Measurements from ENCODE around the gene ECI1. TPM values are rescaled to one million over a fixed set of nuclear protein-coding genes. Genes with fewer than 3 reads are reported as not detected.

Gene ECI1
- total RNA-seq, 1 experiment from 2014 or later, result 71.7 TPM

DNA sequence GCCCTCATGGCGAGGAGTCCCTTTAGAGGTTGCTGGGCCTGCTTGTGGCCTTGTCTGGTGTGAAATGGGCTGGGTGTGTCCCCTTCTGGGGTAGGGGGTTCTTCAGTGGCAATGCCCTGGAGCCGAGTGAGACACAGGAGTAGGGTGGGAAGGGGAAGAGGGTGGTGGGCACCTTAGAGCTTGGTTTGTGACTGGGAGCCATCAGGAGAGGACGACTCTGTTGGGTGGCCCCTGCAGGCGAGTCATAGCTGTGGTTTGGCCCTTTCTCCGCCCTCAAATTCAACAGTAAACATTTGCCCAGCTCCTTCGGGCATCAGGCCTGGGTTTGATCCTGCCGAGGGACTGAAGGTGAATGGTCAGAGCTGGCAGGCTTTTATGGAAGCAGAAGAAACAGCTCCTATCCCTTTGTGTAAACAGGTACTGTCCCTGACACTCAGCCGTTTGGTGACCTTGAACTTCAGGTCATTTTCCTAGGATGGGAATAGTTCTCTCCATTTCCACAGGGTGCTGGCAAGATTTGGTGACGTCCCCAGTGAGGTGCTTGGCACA lies 25.1 kb downstream of the ECI1 start:
- Histone ChIP-seq H3K79me2 (ENCODE audit: low read length) (peaks cover 55% of the 10 kb centered on the region), H3K4me2 (ENCODE audit: low read length) (peak overlapping the region; percentile 68), H3K4me3 (ENCODE audit: low read length) (no peak overlapping the region), H3K9me2 (replicated peaks; ENCODE audit: low read length) (no peaks in the 10 kb centered on the region), H3K9ac (ENCODE audit: low read length) (no peak overlapping the region), H4K20me1 (ENCODE audit: low read length) (peaks cover 9% of the 10 kb centered on the region; the same call in 1 of the 2 replicates), H3K36me3 (ENCODE audit: low read depth, low read length) (no peaks in the 10 kb centered on the region; the same call in 1 of the 2 replicates), H2AFZ (ENCODE audit: low read length) (no peak overlapping the region), H3F3A (ENCODE audit: low read length, unreplicated experiment) (no peaks in the 10 kb centered on the region), H3K9me3 (ENCODE audit: low read length) (no peaks in the 10 kb centered on the region), H3K27me3 (ENCODE audit: low read length) (no peaks in the 10 kb centered on the region), H3K27ac (ENCODE audit: low read length) (no peak overlapping the region), H3K4me1 (ENCODE audit: insufficient read depth, low read length) (peaks cover 12% of the 10 kb centered on the region)
- ATAC-seq (peak; percentile 41), DNase-seq (peak; percentile 53)
- intact Hi-C loops (cut with micrococcal nuclease), result no loop called here
- TF ChIP-seq EZH2phosphoT487 (IDR thresholded peaks at IDR 0.05; ENCODE audit: borderline replicate concordance, low read length), result no peak
- TF ChIP-seq, protein P1, sequence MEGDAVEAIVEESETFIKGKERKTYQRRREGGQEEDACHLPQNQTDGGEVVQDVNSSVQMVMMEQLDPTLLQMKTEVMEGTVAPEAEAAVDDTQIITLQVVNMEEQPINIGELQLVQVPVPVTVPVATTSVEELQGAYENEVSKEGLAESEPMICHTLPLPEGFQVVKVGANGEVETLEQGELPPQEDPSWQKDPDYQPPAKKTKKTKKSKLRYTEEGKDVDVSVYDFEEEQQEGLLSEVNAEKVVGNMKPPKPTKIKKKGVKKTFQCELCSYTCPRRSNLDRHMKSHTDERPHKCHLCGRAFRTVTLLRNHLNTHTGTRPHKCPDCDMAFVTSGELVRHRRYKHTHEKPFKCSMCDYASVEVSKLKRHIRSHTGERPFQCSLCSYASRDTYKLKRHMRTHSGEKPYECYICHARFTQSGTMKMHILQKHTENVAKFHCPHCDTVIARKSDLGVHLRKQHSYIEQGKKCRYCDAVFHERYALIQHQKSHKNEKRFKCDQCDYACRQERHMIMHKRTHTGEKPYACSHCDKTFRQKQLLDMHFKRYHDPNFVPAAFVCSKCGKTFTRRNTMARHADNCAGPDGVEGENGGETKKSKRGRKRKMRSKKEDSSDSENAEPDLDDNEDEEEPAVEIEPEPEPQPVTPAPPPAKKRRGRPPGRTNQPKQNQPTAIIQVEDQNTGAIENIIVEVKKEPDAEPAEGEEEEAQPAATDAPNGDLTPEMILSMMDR (conservative IDR thresholded peaks at IDR 0.05; ENCODE audit: low read depth, low read length), result no peak
- no peak for TF ChIP-seq EZH2 (IDR thresholded peaks at IDR 0.05; ENCODE audit: low read length, unreplicated experiment)
- ChIA-PET POLR2A (ENCODE audit: unreplicated experiment) (interaction anchor here (0.5 to 1.1 kb wide), 2 partner anchors 71 to 262 kb away, joined by 3 to 25 read pairs; partner anchors contain the start of genes RPS2 and TRAF7), CTCF (interaction anchor here (0.6 to 1.0 kb wide), 3 partner anchors 12 to 32 kb away, joined by 3 read pairs; partner anchors contain the start of gene PGP)
- no TSS peak for BruUV-seq (replicated peaks)

GRCh38 chr16:2223942-2224486 lies 27.4 kb downstream of the ECI1 start:
- no peaks in the 10 kb centered on the region for H3K9me2 ChIP-seq (replicated peaks; ENCODE audit: low read length)
- no peaks in the 10 kb centered on the region for H3K27me3 ChIP-seq (ENCODE audit: low read length)
- ChIA-PET CTCF (interaction anchor here (1.4 kb wide), 1 partner anchor 27 kb away, joined by 7 read pairs; the partner anchor contains the start of gene ECI1), POLR2A (ENCODE audit: unreplicated experiment) (no interaction called here)
- peak overlapping the region; percentile 96 for H3K4me3 ChIP-seq (ENCODE audit: low read length)
- TSS peak; percentile 56 for BruUV-seq (replicated peaks)
- no peaks in the 10 kb centered on the region for H3F3A ChIP-seq (ENCODE audit: low read length, unreplicated experiment)
- intact Hi-C loops (cut with micrococcal nuclease), result no loop called here
- ATAC-seq, result peak; percentile 43
- no peaks in the 10 kb centered on the region for H3K9me3 ChIP-seq (ENCODE audit: low read length)
- H2AFZ ChIP-seq (ENCODE audit: low read length), result peak overlapping the region; percentile 74
- H4K20me1 ChIP-seq (ENCODE audit: low read length), result peaks cover 9% of the 10 kb centered on the region; the same call in 1 of the 2 replicates
- peak overlapping the region; percentile 93 for H3K4me2 ChIP-seq (ENCODE audit: low read length)
- peak overlapping the region; percentile 45 for H3K27ac ChIP-seq (ENCODE audit: low read length)
- peak overlapping the region; percentile 97 for H3K9ac ChIP-seq (ENCODE audit: low read length)
- no peaks in the 10 kb centered on the region; the same call in 1 of the 2 replicates for H3K36me3 ChIP-seq (ENCODE audit: low read depth, low read length)
- peak; percentile 39 for DNase-seq
- H3K79me2 ChIP-seq (ENCODE audit: low read length), result peaks cover 55% of the 10 kb centered on the region
- H3K4me1 ChIP-seq (ENCODE audit: insufficient read depth, low read length), result peaks cover 12% of the 10 kb centered on the region
- TF ChIP-seq EZH2 (IDR thresholded peaks at IDR 0.05; ENCODE audit: low read length, unreplicated experiment), result no peak
- TF ChIP-seq, protein P1 (conservative IDR thresholded peaks at IDR 0.05; ENCODE audit: low read depth, low read length), result no peak
- no peak for TF ChIP-seq EZH2phosphoT487 (IDR thresholded peaks at IDR 0.05; ENCODE audit: borderline replicate concordance, low read length)
